AG09309 (cell line): ENCODE measurements around the gene TRIM63.

Source experiments
- DNase-seq: peaks from one replicate; pipeline ENCODE4 v3.0.0-alpha.2; 2010; ENCODE audit warnings: low read depth
- H3K4me3 ChIP-seq: 2 replicates; pipeline ENCODE4 v1.5.1; 2011; ENCODE audit warnings: mild to moderate bottlenecking, low read depth, low read length, moderate library complexity; ENCODE audit not compliant: control insufficient read depth
- CTCF ChIP-seq: IDR thresholded peaks from 2 replicates; pipeline ENCODE4 v1.5.1; 2011; ENCODE audit warnings: mild to moderate bottlenecking, low read depth, low read length, inconsistent platforms; ENCODE audit not compliant: insufficient read depth, control insufficient read depth; ENCODE audit errors: missing control alignments

Gene TRIM63

GRCh38 chr1:26067432-26067911 lies at the start of gene TRIM63:
TRIM63 (minus strand) TSS chr1:26067630; CDS start chr1:26067494, 136 bp downstream.
- H3K4me3 ChIP-seq: no peak within 1 kb of the TSS
- TF ChIP-seq CTCF: no peak

GRCh38 chr1:26114165-26114927 lies 46.9 kb upstream of the TRIM63 start:
- DNase-seq: no peak
- no peak overlapping the region for H3K4me3 ChIP-seq
- TF ChIP-seq CTCF: no peak

More at GRCh38 chr1:26067432-26067911, at the start of gene TRIM63:
- no peak for DNase-seq

GRCh38 chr1:26112407-26112775 lies 45.0 kb upstream of the TRIM63 start:
- no peak for TF ChIP-seq CTCF
- no peak for DNase-seq

GRCh38 chr1:26111530-26112406 lies 44.3 kb upstream of the TRIM63 start, which contains the start of gene PDIK1L:
PDIK1L (plus strand) TSS chr1:26111824; CDS start chr1:26114309, 2,485 bp downstream.
- TF ChIP-seq CTCF: no peak
- H3K4me3 ChIP-seq: peak within 1 kb of the TSS; percentile 93
- DNase-seq: peak; percentile 85

More at GRCh38 chr1:26112407-26112775, 45.0 kb upstream of the TRIM63 start:
- H3K4me3 ChIP-seq: peak overlapping the region; percentile 93

GRCh38 chr1:26110731-26111529 lies 43.5 kb upstream of the TRIM63 start:
- no peak for TF ChIP-seq CTCF
- peak overlapping the region; percentile 68 for H3K4me3 ChIP-seq
- no peak for DNase-seq
